IPS-15b (cell line): Measurements from ENCODE around the gene ARHGAP8.
"Not testable (repeated sequence)": the region's sequence is repeated elsewhere in the genome, so short reads cannot be mapped to it uniquely, and the experiment has no call there.

Experiments used
- H3K27me3 ChIP-seq: one replicate; pipeline ENCODE4 v1.6.1; 2013; ENCODE audit warnings: low read length; ENCODE audit not compliant: control insufficient read depth, insufficient read depth
- H3K36me3 ChIP-seq: one replicate; pipeline ENCODE4 v1.6.1; 2013; ENCODE audit warnings: low read length; ENCODE audit not compliant: control insufficient read depth, insufficient read depth
- H3K4me1 ChIP-seq: one replicate; pipeline ENCODE4 v1.6.1; 2013; ENCODE audit warnings: mild to moderate bottlenecking, low read length; ENCODE audit not compliant: control insufficient read depth, insufficient read depth
- H3K4me3 ChIP-seq: one replicate; pipeline ENCODE4 v1.5.1; 2013; ENCODE audit warnings: low read depth, low read length
- H3K9ac ChIP-seq: one replicate; pipeline ENCODE4 v1.6.1; 2013; ENCODE audit warnings: low read depth, mild to moderate bottlenecking, low read length
- H3K9me3 ChIP-seq: one replicate; pipeline ENCODE4 v1.6.1; 2013; ENCODE audit warnings: mild to moderate bottlenecking, low read length; ENCODE audit not compliant: control insufficient read depth, insufficient read depth

ARHGAP8 gene

GRCh38 chr22:44734801-44735517 lies 17.4 kb upstream of the ARHGAP8 start:
- peaks cover 2% of the 10 kb centered on the region for H3K4me1 ChIP-seq
- no peak overlapping the region for H3K4me3 ChIP-seq
- peaks cover 6% of the 10 kb centered on the region for H3K36me3 ChIP-seq
- H3K9me3 ChIP-seq = no peaks in the 10 kb centered on the region
- H3K9ac ChIP-seq = no peak overlapping the region
- H3K27me3 ChIP-seq = no peaks in the 10 kb centered on the region

GRCh38 chr22:44735518-44736428 lies 16.6 kb upstream of the ARHGAP8 start:
- Histone ChIP-seq H3K4me1 (peaks cover 2% of the 10 kb centered on the region), H3K4me3 (no peak overlapping the region), H3K36me3 (peaks cover 6% of the 10 kb centered on the region), H3K27me3 (no peaks in the 10 kb centered on the region), H3K9ac (no peak overlapping the region), H3K9me3 (no peaks in the 10 kb centered on the region)

GRCh38 chr22:44736581-44737405 lies 15.6 kb upstream of the ARHGAP8 start:
- H3K36me3 ChIP-seq = peaks cover 6% of the 10 kb centered on the region

GRCh38 chr22:44737406-44738346 lies 14.7 kb upstream of the ARHGAP8 start:
- Histone ChIP-seq H3K4me1 (peaks cover 2% of the 10 kb centered on the region), H3K9me3 (no peaks in the 10 kb centered on the region), H3K36me3 (peaks cover 3% of the 10 kb centered on the region), H3K4me3 (no peak overlapping the region), H3K27me3 (no peaks in the 10 kb centered on the region), H3K9ac (no peak overlapping the region)

More at GRCh38 chr22:44736581-44737405, 15.6 kb upstream of the ARHGAP8 start:
- H3K27me3 ChIP-seq = no peaks in the 10 kb centered on the region
- H3K9me3 ChIP-seq = no peaks in the 10 kb centered on the region
- H3K9ac ChIP-seq = no peak overlapping the region
- H3K4me1 ChIP-seq = peaks cover 2% of the 10 kb centered on the region
- no peak overlapping the region for H3K4me3 ChIP-seq

- H3K27me3 ChIP-seq = no peaks in the 10 kb centered on the region
- no peaks in the 10 kb centered on the region for H3K9me3 ChIP-seq
- no peak overlapping the region for H3K9ac ChIP-seq
- H3K4me1 ChIP-seq = peaks cover 2% of the 10 kb centered on the region
- H3K36me3 ChIP-seq = no peaks in the 10 kb centered on the region
- no peak overlapping the region for H3K4me3 ChIP-seq
These were observed 14.0 kb upstream of the ARHGAP8 start for GRCh38 chr22:44738347-44738715.

GRCh38 chr22:44739024-44739423 lies 13.4 kb upstream of the ARHGAP8 start:
- Histone ChIP-seq H3K27me3 (no peaks in the 10 kb centered on the region), H3K9ac (no peak overlapping the region), H3K4me3 (no peak overlapping the region), H3K9me3 (no peaks in the 10 kb centered on the region), H3K4me1 (peaks cover 2% of the 10 kb centered on the region), H3K36me3 (no peaks in the 10 kb centered on the region)

GRCh38 chr22:44739666-44740065 lies 12.7 kb upstream of the ARHGAP8 start:
- not testable (repeated sequence) for H3K9ac ChIP-seq, H3K9me3 ChIP-seq, H3K27me3 ChIP-seq, H3K4me3 ChIP-seq, H3K4me1 ChIP-seq, H3K36me3 ChIP-seq

- peaks cover 2% of the 10 kb centered on the region for H3K4me1 ChIP-seq
- no peak overlapping the region for H3K9ac ChIP-seq
- no peaks in the 10 kb centered on the region for H3K36me3 ChIP-seq
- peaks cover 1% of the 10 kb centered on the region for H3K27me3 ChIP-seq
- H3K9me3 ChIP-seq = no peaks in the 10 kb centered on the region
- no peak overlapping the region for H3K4me3 ChIP-seq
These were observed 12.1 kb upstream of the ARHGAP8 start for GRCh38 chr22:44740307-44740706.

GRCh38 chr22:44741929-44742328 lies 10.4 kb upstream of the ARHGAP8 start:
- Histone ChIP-seq H3K4me1 (peaks cover 11% of the 10 kb centered on the region), H3K9me3 (no peaks in the 10 kb centered on the region), H3K27me3 (peaks cover 6% of the 10 kb centered on the region), H3K36me3 (no peaks in the 10 kb centered on the region), H3K9ac (no peak overlapping the region), H3K4me3 (no peak overlapping the region)

GRCh38 chr22:44743247-44743646 lies 9.1 kb upstream of the ARHGAP8 start:
- peaks cover 6% of the 10 kb centered on the region for H3K27me3 ChIP-seq
- H3K9me3 ChIP-seq = no peaks in the 10 kb centered on the region
- H3K4me1 ChIP-seq = peaks cover 15% of the 10 kb centered on the region
- H3K4me3 ChIP-seq = no peak overlapping the region
- no peaks in the 10 kb centered on the region for H3K36me3 ChIP-seq
- no peak overlapping the region for H3K9ac ChIP-seq

- H3K9me3 ChIP-seq = no peaks in the 10 kb centered on the region
- peaks cover 6% of the 10 kb centered on the region for H3K27me3 ChIP-seq
- peaks cover 15% of the 10 kb centered on the region for H3K4me1 ChIP-seq
- H3K36me3 ChIP-seq = no peaks in the 10 kb centered on the region
- H3K4me3 ChIP-seq = no peak overlapping the region
- no peak overlapping the region for H3K9ac ChIP-seq
These were observed 8.6 kb upstream of the ARHGAP8 start for GRCh38 chr22:44743804-44744211.
